B cell (primary cell): ENCODE results near the gene GMFB.

Source experiments
- EZH2 ChIP-seq: IDR thresholded peaks from 2 replicates; pipeline ENCODE4 v1.6.1; 2012; ENCODE audit warnings: borderline replicate concordance, low read depth, mild to moderate bottlenecking, moderate library complexity, low read length; ENCODE audit not compliant: insufficient read depth, poor library complexity, severe bottlenecking
- TF ChIP-seq, protein P1 (sequence below): fragments of 200-600 bp; IDR thresholded peaks from one replicate; pipeline ENCODE4 v1.8.0; 2022; ENCODE audit warnings: antibody characterized with exemption, mild to moderate bottlenecking

GRCh38 chr14:54455363-54455762 is 33.4 kb downstream of the GMFB start:
- TF ChIP-seq, protein P1, sequence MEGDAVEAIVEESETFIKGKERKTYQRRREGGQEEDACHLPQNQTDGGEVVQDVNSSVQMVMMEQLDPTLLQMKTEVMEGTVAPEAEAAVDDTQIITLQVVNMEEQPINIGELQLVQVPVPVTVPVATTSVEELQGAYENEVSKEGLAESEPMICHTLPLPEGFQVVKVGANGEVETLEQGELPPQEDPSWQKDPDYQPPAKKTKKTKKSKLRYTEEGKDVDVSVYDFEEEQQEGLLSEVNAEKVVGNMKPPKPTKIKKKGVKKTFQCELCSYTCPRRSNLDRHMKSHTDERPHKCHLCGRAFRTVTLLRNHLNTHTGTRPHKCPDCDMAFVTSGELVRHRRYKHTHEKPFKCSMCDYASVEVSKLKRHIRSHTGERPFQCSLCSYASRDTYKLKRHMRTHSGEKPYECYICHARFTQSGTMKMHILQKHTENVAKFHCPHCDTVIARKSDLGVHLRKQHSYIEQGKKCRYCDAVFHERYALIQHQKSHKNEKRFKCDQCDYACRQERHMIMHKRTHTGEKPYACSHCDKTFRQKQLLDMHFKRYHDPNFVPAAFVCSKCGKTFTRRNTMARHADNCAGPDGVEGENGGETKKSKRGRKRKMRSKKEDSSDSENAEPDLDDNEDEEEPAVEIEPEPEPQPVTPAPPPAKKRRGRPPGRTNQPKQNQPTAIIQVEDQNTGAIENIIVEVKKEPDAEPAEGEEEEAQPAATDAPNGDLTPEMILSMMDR: no peak
- TF ChIP-seq EZH2: no peak
